Right hindlimb (tissue), 1 donor: Measurements from ENCODE around the gene ATG10.

Experiments
- DNase-seq: peaks from one replicate; pipeline ENCODE4 v3.0.0-alpha.2; 2018

Gene ATG10

DNA sequence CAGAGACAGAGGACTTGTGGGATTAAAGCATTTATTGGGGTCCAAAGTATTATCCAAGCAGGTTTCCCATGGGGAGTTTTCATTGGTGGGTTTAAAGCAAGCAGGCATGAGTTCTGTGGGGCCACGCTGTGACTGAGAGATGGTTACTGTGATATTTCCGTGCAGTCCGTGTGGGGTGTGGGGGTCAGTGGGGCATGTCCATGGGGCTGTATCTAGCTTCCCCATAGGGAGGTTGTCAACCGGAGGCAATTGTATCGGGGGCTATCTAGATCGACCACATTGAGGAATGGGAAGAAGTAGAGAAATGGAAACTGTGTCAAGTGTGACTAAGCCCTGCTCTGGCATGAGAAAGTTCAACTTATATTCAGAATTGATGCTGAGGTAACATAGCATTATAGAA lies 313.4 kb downstream of the ATG10 start:
- DNase-seq = no peak

DNA sequence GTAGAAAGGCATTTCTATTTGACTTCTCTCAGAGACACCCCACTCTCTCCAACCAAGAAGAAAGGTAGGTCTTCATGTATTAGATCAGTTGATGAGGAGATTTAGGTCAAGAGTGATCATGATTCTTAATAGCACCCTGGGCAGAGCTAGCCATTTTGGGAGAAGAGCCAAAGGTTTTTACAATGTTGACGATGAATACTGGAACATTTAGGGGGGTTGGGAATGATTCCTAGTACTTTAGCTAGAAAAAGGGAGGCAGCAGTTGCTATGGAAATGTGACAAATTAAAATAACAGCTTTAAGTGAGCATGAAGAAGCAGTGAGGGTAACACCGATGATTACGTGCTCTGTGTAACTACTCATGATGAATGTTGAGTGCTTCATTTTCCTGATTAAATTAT lies 315.8 kb downstream of the ATG10 start:
- DNase-seq = no peak

GRCh38 chr5:82290005-82290404 lies 318.2 kb downstream of the ATG10 start:
- DNase-seq = no peak

- DNase-seq = no peak
These were observed 319.1 kb downstream of the ATG10 start for GRCh38 chr5:82290908-82291307.

- DNase-seq = no peak
These were observed 319.6 kb downstream of the ATG10 start for GRCh38 chr5:82291420-82291819.

- no peak for DNase-seq
These were observed 323.3 kb downstream of the ATG10 start for GRCh38 chr5:82295144-82295543.

DNA sequence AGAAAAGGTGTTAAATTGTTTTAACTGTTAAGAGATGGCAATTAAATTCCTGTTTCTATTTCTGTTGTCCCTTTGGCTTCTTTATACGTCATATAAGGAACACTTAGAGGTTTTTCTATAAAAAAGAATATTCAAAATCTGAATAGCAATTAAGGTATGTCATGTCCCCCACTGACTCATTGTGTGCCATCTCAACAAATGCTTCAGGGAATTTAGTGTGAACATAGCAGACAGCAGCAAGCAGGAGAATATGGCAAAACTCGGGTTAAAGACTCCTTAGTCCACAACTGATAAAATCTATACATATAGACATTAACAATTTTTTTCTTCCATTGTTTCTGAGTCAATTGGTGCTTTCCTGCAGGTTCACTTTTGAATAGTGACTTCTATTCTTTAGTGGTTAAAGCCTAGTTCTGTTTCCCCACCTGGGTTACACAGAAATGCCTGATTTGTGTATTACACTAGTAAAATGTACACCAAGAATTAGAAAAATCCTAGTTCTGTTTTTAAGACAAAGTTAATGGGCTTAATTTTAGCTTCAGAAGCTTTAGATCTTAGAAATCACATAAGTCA lies 324.2 kb downstream of the ATG10 start:
- no peak for DNase-seq

DNA sequence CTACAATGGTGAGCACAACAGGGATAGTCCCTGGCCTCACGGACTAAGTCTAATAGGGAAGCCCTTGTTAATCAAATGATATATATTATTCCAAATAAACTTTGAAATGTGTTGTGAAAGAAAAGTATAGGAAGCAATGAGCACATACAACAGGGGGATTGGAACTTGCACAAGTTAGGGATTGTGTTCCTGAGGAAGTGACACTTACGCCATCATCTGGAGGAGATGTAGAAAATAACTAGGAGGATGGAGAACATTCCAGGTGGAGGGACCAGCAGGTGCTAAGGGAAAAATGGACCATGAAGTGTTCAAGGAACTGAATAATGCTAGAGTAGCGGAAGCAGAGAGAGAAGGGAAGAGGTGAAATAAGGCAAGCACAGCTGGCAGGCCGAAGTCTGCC lies 325.1 kb downstream of the ATG10 start:
- no peak for DNase-seq

GRCh38 chr5:82297711-82298110 lies 325.9 kb downstream of the ATG10 start:
- DNase-seq = no peak

GRCh38 chr5:82298668-82299067 lies 326.8 kb downstream of the ATG10 start:
- no peak for DNase-seq

DNA sequence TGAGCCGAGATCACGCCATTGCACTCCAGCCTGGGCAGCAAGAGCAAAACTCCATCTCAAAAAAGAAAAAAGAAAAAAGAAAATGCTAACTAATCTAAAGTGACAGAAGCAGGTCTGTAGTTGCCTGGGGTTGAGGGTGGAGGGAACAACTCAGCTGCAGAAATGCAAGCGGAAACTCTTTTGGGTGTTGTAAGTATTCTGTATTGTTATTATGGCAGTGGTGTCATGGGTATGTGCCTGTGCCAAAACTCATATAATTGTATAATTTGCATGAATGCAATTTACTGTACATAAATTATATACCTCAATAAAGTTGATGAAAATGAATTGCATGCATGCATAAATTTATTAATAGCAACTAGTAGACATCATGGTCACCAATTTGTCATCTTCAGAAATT lies 329.4 kb downstream of the ATG10 start:
- DNase-seq = no peak
